Stimulated activated CD8-positive, alpha-beta memory T cell treated with anti-CD3 and anti-CD28 coated beads, Interleukin-7, amount 100 ng/mL, for 24 hours (primary cell): Measurements from ENCODE around the gene NYAP1.
"Not testable (repeated sequence)": the region's sequence is repeated elsewhere in the genome, so short reads cannot be mapped to it uniquely, and the experiment has no call there.

Source experiments
- DNase-seq: peaks from one replicate; pipeline ENCODE4 v3.0.0-alpha.2; 2020; ENCODE audit warnings: low read depth

The NYAP1 gene

GRCh38 chr7:100483722-100484672 lies at the start of gene NYAP1:
TSS of gene NYAP1 (plus strand) at chr7:100483927. CDS start at chr7:100485312, 1,385 bp downstream.
- no peak for DNase-seq

GRCh38 chr7:100434297-100435144 lies 49.2 kb upstream of the NYAP1 start:
- no peak for DNase-seq

DNA sequence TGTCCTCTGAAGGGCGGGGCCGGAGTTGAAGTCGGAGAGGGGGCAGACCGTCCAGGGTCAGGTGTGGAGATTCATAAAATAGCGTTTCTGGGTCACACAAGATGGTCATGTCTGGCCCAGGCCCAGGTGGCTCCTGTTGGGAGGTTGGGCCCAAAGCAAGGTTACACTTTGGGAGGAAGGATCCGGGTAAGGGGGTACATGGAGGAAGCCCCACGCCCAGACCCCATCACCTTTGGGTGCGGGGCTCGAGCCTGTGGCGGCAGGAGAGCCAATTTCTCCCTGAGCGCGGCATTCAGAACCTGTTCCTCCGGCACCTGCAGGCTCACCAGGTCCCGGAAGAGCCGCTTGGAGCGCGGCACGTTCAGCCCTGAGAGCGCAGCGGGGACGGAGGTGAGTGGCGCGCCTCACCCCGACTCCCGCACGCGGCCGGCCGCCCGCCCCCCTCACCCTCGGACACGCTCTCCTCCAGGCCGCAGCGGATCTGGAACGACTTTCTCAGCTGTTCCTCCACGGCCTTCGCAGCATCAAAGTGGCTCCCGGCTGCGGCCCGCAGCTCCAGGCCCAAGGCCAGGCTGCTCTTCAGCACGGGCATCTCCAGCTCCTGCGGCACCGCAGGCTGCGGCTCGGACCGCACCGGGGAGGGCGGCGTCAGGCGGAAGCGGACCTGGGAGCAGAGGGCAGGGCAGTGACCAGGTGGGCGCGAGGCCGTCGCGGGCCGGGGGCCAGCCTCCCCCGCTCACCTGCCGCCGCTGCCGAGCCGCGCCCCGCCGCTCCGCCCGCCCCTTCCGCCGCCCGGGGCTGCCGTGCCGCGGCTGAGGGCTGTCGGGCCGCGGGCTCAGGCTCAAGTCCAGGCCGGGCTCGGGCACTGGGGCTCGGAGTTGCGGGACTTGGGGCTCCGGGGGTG lies 48.1 kb upstream of the NYAP1 start:
- no peak for DNase-seq

DNA sequence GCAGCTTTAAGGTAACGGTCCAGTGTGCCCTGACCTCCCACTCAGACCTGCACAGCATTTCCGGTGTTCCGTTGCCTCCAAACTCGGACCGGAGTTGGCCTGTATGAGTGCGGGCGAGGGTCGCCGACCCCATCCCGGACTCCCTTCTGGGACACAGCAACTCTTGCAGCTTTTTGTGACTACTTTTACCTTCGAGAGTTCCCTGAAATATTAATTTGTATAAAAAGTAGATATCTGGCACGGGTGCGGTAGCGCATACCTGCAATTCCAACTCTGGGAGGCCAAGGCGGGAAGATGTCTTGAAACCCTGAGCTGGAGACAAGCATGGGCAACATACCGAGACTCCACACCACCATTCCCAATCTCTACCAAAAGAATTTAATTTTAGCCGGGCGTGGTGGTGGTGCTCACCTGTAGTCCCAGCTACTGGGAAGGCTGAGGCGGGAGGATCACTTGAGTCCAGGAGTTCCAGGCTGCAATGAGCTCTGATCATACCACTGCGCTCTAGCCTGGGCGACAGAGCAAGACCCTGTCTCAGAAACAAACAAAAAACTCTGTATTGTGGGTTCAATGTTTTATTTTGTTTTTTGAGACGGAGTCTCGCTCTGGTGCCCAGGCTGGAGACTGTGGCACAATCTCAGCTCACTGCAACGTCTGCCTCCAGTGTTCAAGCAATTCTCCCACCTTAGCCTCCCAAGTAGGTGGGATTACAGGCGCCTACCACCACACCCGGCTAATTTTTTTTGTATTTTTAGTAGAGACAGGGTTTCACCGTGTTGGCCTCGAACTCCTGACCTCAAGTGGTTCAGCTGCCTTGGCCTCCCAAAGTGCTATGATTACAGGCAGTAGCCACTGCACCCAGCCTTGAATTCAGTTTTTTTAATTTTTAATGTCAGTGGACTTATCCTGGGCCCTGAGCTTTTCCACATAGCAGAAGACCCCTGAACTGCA lies 46.3 kb upstream of the NYAP1 start:
- DNase-seq: no peak

DNA sequence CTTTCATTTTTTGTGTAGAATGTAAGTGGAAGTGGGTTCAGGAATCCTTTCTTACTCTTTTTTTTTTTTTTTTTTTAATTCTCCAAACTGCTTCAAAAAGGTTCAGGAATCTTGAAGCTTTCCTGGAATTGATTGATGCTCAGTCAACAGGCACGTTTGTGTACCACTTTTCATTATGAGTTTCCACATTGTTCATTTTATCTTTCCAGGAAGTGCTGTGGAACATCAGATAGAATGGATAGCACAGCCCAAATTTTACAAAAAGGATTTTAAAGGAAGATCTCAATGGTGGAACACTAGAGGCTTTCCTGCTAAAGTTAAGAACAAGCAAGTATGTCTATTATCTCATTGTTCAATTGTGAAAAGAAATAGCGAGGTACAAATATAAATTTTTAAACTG lies 45.6 kb upstream of the NYAP1 start:
- DNase-seq: no peak

DNA sequence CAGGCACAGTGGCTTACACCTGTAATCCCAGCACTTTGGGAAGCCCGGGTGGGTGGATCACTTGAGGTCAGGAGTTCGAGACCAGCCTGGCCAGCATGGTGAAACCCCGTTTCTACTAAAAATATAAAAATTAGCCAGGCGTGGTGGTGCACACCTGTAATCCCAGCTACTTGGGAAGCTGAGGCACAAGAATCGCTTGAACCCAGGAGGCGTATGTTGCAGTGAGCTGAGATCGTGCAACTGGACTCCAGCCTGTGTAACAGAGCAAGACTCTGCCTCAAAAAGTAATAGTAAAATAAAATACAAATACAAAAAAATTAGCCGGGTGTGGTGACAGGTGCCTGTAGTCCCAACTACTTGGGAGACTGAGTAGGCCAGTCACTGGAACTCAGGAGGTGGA lies 45.0 kb upstream of the NYAP1 start:
- not testable (repeated sequence) for DNase-seq

DNA sequence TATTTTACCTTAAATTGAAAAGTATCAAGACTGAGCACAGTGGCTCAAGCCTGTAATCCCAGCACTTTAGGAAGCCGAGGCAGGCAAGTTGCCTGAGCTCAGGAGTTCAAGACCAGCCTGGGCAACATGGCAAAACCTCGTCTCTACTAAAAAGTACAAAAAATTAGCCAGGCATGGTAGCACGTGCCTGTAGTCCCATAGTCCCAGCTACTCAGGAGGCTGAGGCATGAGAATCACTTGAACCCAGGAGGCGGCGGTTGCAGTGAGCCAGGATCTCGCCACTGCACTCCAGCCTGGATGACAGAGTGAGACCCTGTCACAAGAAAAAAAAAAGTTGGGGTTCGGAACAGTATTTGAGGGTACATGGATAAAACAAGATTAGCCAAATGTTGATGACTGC lies 44.5 kb upstream of the NYAP1 start:
- not testable (repeated sequence) for DNase-seq

- no peak for DNase-seq
Measured at GRCh38 chr7:100441641-100442535, 41.8 kb upstream of the NYAP1 start.

- DNase-seq: no peak
Measured at GRCh38 chr7:100443096-100443840, 40.5 kb upstream of the NYAP1 start.

DNA sequence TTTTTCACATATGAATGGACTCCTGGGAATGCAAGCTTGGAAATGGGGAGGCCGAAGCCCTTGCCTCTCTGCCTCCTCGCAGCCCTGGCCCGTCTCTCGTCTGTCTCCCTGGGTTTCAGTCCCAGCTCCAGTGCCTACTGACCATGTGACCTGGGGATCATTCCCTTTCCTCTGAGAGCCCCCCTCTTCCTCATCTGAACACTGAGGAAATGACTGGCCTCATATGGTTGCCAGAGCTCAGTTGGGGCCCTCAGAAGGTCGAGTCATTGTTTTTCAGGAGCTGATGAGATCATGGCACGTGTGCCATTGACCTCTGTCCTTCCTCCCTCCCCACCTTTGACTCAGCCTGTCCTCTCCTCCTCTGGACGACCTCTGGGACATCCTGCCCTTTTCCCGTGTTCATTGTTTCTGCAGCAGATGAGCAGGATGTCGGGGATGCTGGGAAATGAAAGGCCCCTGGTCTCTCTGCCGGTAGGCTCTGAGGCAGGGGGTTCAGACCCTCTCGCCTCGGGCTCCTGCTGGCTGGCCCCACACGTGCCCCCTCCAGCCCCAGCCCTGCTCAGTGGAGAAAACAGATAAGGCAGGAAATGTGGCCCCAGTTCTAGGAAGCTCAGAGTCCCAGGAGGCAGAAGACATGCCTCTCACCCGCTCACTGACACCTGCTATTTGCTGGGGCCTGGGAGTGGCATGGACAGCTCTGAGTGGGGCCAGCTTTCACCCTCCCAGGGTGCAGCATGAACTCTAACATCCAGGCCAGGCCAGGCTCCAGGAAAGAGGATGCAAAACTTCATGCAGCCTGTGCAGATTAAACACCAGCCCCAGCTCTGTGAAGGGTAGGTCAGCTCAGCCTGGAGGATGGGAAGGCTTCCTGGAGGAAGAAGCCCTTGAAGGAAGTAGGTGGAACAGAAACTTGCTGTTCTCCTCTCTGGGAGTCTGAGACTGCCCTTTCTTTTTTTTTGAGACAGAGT lies 39.1 kb upstream of the NYAP1 start:
- DNase-seq: no peak

DNA sequence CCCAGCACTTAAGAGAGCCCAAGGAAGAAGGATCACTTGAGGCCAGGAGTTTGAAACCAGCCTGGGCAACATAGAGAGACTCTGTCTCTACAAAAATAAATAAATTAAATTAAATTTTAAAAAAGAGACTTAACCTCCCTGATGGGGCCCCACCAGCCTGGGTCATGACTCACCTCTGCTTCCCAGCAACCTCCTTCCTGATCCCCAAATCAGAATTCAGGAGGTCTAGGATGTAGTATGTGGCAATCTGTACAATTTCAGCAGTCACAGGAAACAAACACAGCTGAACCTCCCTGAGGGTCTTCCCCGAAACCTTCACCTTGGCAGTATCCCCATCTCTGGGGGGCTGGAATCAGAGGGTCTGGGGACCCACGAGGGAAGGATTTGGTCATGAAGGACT lies 37.7 kb upstream of the NYAP1 start:
- no peak for DNase-seq

- not testable (repeated sequence) for DNase-seq
Measured at GRCh38 chr7:100447363-100447762, 36.4 kb upstream of the NYAP1 start.

DNA sequence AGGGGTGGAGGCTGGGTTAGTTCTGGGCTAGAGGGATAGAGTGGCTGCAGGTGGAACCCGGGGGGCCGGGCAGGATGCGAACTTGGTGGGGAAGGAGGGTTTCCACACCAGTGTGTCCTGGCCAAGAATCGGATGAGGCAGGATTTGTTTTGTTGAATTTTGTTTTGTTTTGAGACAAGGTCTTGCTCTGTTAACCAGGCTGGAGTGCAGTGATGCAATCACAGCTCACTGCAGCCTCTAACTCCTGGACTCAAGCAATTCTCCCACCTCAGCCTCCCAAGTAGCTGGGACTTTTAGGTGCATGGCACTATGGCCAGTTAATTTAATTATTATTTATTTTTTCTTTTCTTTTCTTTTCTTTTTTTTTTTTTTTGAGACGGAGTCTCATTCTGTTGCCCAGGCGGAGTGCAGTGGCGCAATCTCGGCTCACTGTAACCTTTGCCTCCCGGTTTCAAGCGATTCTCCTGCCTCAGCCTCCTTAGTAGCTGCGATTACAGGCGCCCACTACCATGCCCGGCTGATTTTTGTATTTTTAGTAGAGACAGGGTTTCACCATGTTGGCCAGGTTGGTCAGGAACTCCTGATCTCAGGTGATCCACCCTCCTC lies 34.4 kb upstream of the NYAP1 start:
- DNase-seq: no peak

- DNase-seq: no peak
Measured at GRCh38 chr7:100452513-100452912, 31.2 kb upstream of the NYAP1 start.

- not testable (repeated sequence) for DNase-seq
Measured at GRCh38 chr7:100453854-100454253, 29.9 kb upstream of the NYAP1 start.

DNA sequence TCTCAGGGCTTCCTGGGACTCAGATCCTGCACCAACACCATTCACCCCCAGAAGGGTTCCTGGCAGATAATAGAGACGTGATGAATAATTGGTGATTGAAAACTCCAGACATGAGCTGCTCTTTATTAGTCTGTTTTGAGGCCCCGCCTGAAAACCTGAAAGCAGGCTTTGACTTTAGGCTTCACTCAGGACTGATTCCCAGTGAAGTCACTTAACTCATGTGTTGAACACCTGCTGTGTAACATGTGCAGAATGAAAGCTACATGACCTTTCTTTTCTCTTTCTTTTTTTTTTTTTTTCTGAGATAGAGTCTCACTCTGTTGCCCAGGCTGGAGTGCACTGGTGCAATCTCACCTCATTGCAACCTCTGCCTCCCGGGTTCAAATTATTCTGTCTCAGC lies 28.5 kb upstream of the NYAP1 start:
- no peak for DNase-seq

GRCh38 chr7:100456562-100456961 lies 27.2 kb upstream of the NYAP1 start:
- DNase-seq: no peak
